HuH-7 (cell line): ENCODE measurements around the gene RFX8.
"Not testable (repeated sequence)": the region's sequence is repeated elsewhere in the genome, so short reads cannot be mapped to it uniquely, and the experiment has no call there.

ENCODE experiments used
- DNase-seq: peaks from one replicate; pipeline ENCODE4 v3.0.0; 2011; ENCODE audit warnings: low spot score

RFX8 gene

GRCh38 chr2:101375653-101376052, 99.3 kb downstream of the RFX8 start:
- DNase-seq, result no peak

- no peak for DNase-seq
Measured at GRCh38 chr2:101374821-101375561, 99.9 kb downstream of the RFX8 start.

- no peak for DNase-seq
Measured at GRCh38 chr2:101372792-101373191, 102.1 kb downstream of the RFX8 start.

GRCh38 chr2:101371636-101372035, 103.3 kb downstream of the RFX8 start:
- no peak for DNase-seq

GRCh38 chr2:101369100-101369499, 105.8 kb downstream of the RFX8 start:
- DNase-seq, result no peak

- DNase-seq, result no peak
Measured at GRCh38 chr2:101368376-101368775, 106.5 kb downstream of the RFX8 start.

GRCh38 chr2:101367508-101367907, 107.4 kb downstream of the RFX8 start:
- DNase-seq, result no peak

GRCh38 chr2:101364878-101365277, 110.0 kb downstream of the RFX8 start:
- DNase-seq, result no peak

- DNase-seq, result no peak
Measured at GRCh38 chr2:101362777-101363176, 112.1 kb downstream of the RFX8 start.

- no peak for DNase-seq
Measured at GRCh38 chr2:101362316-101362715, 112.6 kb downstream of the RFX8 start.

GRCh38 chr2:101361522-101361921, 113.4 kb downstream of the RFX8 start:
- no peak for DNase-seq

- DNase-seq, result no peak
Measured at GRCh38 chr2:101361121-101361520, 113.8 kb downstream of the RFX8 start.

GRCh38 chr2:101360232-101360631, 114.7 kb downstream of the RFX8 start:
- no peak for DNase-seq

- DNase-seq, result no peak
Measured at GRCh38 chr2:101359410-101359954, 115.4 kb downstream of the RFX8 start.

GRCh38 chr2:101357376-101357775, 117.5 kb downstream of the RFX8 start:
- no peak for DNase-seq

GRCh38 chr2:101356521-101356920, 118.4 kb downstream of the RFX8 start:
- DNase-seq, result no peak

GRCh38 chr2:101356055-101356454, 118.9 kb downstream of the RFX8 start:
- no peak for DNase-seq

GRCh38 chr2:101355401-101356054, 119.4 kb downstream of the RFX8 start:
- no peak for DNase-seq

- no peak for DNase-seq
Measured at GRCh38 chr2:101354420-101355311, 120.2 kb downstream of the RFX8 start.

- not testable (repeated sequence) for DNase-seq
Measured at GRCh38 chr2:101352631-101353030, 122.3 kb downstream of the RFX8 start.

GRCh38 chr2:101351207-101351606, 123.7 kb downstream of the RFX8 start:
- DNase-seq, result no peak

- peak; percentile 45 for DNase-seq
Measured at GRCh38 chr2:101349893-101350662, 124.8 kb downstream of the RFX8 start.
